ENCODE measurements around the gene ZNF618.

The ZNF618 gene

GRCh38 chr9:113876151-113876992, at the start of gene ZNF618:
Gene ZNF618, plus strand, starts transcription at chr9:113876309. Its CDS starts 72 bp downstream, at chr9:113876381.
- peaks cover 21% of the 10 kb centered on the region for H3K27me3 ChIP-seq (ENCODE audit: control insufficient read depth, low read length)
- peak within 1 kb of the TSS; percentile 71 for H3K4me2 ChIP-seq (ENCODE audit: low read length)
- peak within 1 kb of the TSS; percentile 73 for H3K4me3 ChIP-seq (ENCODE audit: low read length)
- H3K4me1 ChIP-seq (ENCODE audit: control insufficient read depth, low read length) = no peaks in the 10 kb centered on the region
- no peak within 1 kb of the TSS for H3K27ac ChIP-seq (ENCODE audit: low read depth, low read length)
- H4K20me1 ChIP-seq (ENCODE audit: control insufficient read depth, insufficient read depth, low read depth, low read length) = no peaks in the 10 kb centered on the region
- H3K79me2 ChIP-seq (ENCODE audit: control insufficient read depth, low read length) = no peaks in the 10 kb centered on the region
- no peak for TF ChIP-seq CTCF (IDR thresholded peaks at IDR 0.05; ENCODE audit: low read depth, low read length, poor library complexity, severe bottlenecking)
- no peak for TF ChIP-seq EZH2phosphoT487 (IDR thresholded peaks at IDR 0.05; ENCODE audit: borderline replicate concordance, low read length)
- no peaks in the 10 kb centered on the region for H3F3A ChIP-seq (ENCODE audit: control insufficient read depth, insufficient read depth)
- no peaks in the 10 kb centered on the region for H3K36me3 ChIP-seq (ENCODE audit: control insufficient read depth, low read length)
- no peaks in the 10 kb centered on the region for H3K9me3 ChIP-seq (ENCODE audit: control insufficient read depth, insufficient read depth, low read length)
- H3K9me2 ChIP-seq (replicated peaks; ENCODE audit: control insufficient read depth, low read length) = no peaks in the 10 kb centered on the region

GRCh38 chr9:113828221-113828620, 47.9 kb upstream of the ZNF618 start:
- Histone ChIP-seq H3K4me2 (ENCODE audit: low read length) (no peak overlapping the region), H3K9me3 (ENCODE audit: control insufficient read depth, insufficient read depth, low read length) (no peaks in the 10 kb centered on the region), H3K27me3 (ENCODE audit: control insufficient read depth, low read length) (peaks cover 3% of the 10 kb centered on the region), H3K27ac (ENCODE audit: low read depth, low read length) (no peak overlapping the region), H3K4me3 (ENCODE audit: low read length) (no peak overlapping the region), H3K36me3 (ENCODE audit: control insufficient read depth, low read length) (no peaks in the 10 kb centered on the region), H3F3A (ENCODE audit: control insufficient read depth, insufficient read depth) (no peaks in the 10 kb centered on the region), H3K9me2 (replicated peaks; ENCODE audit: control insufficient read depth, low read length) (no peaks in the 10 kb centered on the region), H4K20me1 (ENCODE audit: control insufficient read depth, insufficient read depth, low read depth, low read length) (no peaks in the 10 kb centered on the region), H3K79me2 (ENCODE audit: control insufficient read depth, low read length) (no peaks in the 10 kb centered on the region), H3K4me1 (ENCODE audit: control insufficient read depth, low read length) (no peaks in the 10 kb centered on the region)
- TF ChIP-seq EZH2phosphoT487 (IDR thresholded peaks at IDR 0.05; ENCODE audit: borderline replicate concordance, low read length) (no peak), CTCF (IDR thresholded peaks at IDR 0.05; ENCODE audit: low read depth, low read length, poor library complexity, severe bottlenecking) (no peak)

- Histone ChIP-seq H3K36me3 (ENCODE audit: control insufficient read depth, low read length) (no peaks in the 10 kb centered on the region), H3K4me3 (ENCODE audit: low read length) (no peak overlapping the region), H3K27me3 (ENCODE audit: control insufficient read depth, low read length) (no peaks in the 10 kb centered on the region), H3K9me2 (replicated peaks; ENCODE audit: control insufficient read depth, low read length) (no peaks in the 10 kb centered on the region), H3K79me2 (ENCODE audit: control insufficient read depth, low read length) (no peaks in the 10 kb centered on the region), H3K27ac (ENCODE audit: low read depth, low read length) (no peak overlapping the region), H4K20me1 (ENCODE audit: control insufficient read depth, insufficient read depth, low read depth, low read length) (no peaks in the 10 kb centered on the region), H3K4me1 (ENCODE audit: control insufficient read depth, low read length) (no peaks in the 10 kb centered on the region), H3F3A (ENCODE audit: control insufficient read depth, insufficient read depth) (no peaks in the 10 kb centered on the region), H3K9me3 (ENCODE audit: control insufficient read depth, insufficient read depth, low read length) (no peaks in the 10 kb centered on the region), H3K4me2 (ENCODE audit: low read length) (no peak overlapping the region)
- TF ChIP-seq EZH2phosphoT487 (IDR thresholded peaks at IDR 0.05; ENCODE audit: borderline replicate concordance, low read length) (no peak), CTCF (IDR thresholded peaks at IDR 0.05; ENCODE audit: low read depth, low read length, poor library complexity, severe bottlenecking) (no peak)
These were observed 38.8 kb upstream of the ZNF618 start for GRCh38 chr9:113837334-113837733.
